Glutamatergic neuron (in vitro differentiated cells): ENCODE data around the gene TGFBRAP1. TPM values are rescaled to one million over a fixed set of nuclear protein-coding genes. Genes with fewer than 3 reads are reported as not detected.

Experiments used
- DNase-seq: peaks from one replicate; pipeline ENCODE4 v3.0.0; 2022
- H3K27ac Mint-ChIP-seq: one replicate; pipeline ENCODE4 v1.8.0; 2020; ENCODE audit warnings: mild to moderate bottlenecking, mixed read lengths, inconsistent platforms; ENCODE audit not compliant: unreplicated experiment
- H3K27me3 Mint-ChIP-seq: one replicate; pipeline ENCODE4 v1.8.0; 2020; ENCODE audit warnings: mild to moderate bottlenecking, moderate library complexity, mixed read lengths, inconsistent platforms; ENCODE audit not compliant: unreplicated experiment
- H3K36me3 Mint-ChIP-seq: one replicate; pipeline ENCODE4 v1.8.0; 2020; ENCODE audit warnings: mild to moderate bottlenecking, mixed read lengths, inconsistent platforms; ENCODE audit not compliant: unreplicated experiment
- H3K4me1 Mint-ChIP-seq: one replicate; pipeline ENCODE4 v1.8.0; 2020; ENCODE audit warnings: mild to moderate bottlenecking, low read depth, mixed read lengths, inconsistent platforms; ENCODE audit not compliant: unreplicated experiment
- H3K4me3 Mint-ChIP-seq: one replicate; pipeline ENCODE4 v1.8.0; 2020; ENCODE audit warnings: mild to moderate bottlenecking, mixed read lengths, inconsistent platforms; ENCODE audit not compliant: unreplicated experiment
- H3K9me3 Mint-ChIP-seq: one replicate; pipeline ENCODE4 v1.8.0; 2020; ENCODE audit warnings: mild to moderate bottlenecking, moderate library complexity, mixed read lengths, inconsistent platforms; ENCODE audit not compliant: unreplicated experiment
- total RNA-seq: library from RNA; stranded (reverse); fragmentation: NEBNext Ultra II Directional; extraction: Animal tissue kit (Norgen Biotek cat#: 25700); gene quantifications from one replicate; pipeline ENCODE4 v1.2.1, GENCODE V29; 2021; ENCODE audit not compliant: unreplicated experiment
- TF ChIP-seq, protein P1 (sequence below): fragments of 200-600 bp; sonication (generic); IDR thresholded peaks from one replicate; pipeline ENCODE4 v1.5.0; 2021; ENCODE audit not compliant: partially characterized antibody, unreplicated experiment

The TGFBRAP1 gene
- total RNA-seq, 1 donor from 2014 or later: 14.9 TPM

DNA sequence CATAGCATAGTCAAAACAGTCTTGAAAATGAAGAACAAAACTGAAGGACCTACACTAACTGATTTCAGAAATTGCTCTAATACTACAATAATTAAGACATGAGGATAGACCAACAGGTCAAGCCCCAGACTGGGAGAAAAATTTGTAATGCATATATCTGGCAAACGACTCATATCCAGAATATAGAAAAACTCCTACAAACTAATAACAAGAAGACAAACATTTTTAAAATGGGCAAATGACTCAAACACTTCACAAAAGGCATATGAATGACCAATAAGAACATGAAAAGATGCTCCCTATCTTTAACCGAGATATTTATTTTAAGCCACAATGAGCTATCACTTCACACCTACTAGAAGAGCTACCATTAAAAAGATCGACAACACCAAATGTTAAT, 14.2 kb downstream of the TGFBRAP1 start:
- Mint-ChIP-seq H3K36me3 (no peaks in the 10 kb centered on the region), H3K4me3 (no peak overlapping the region), H3K9me3 (no peaks in the 10 kb centered on the region), H3K4me1 (no peaks in the 10 kb centered on the region), H3K27ac (no peak overlapping the region), H3K27me3 (peaks cover 1% of the 10 kb centered on the region)
- TF ChIP-seq, protein P1, sequence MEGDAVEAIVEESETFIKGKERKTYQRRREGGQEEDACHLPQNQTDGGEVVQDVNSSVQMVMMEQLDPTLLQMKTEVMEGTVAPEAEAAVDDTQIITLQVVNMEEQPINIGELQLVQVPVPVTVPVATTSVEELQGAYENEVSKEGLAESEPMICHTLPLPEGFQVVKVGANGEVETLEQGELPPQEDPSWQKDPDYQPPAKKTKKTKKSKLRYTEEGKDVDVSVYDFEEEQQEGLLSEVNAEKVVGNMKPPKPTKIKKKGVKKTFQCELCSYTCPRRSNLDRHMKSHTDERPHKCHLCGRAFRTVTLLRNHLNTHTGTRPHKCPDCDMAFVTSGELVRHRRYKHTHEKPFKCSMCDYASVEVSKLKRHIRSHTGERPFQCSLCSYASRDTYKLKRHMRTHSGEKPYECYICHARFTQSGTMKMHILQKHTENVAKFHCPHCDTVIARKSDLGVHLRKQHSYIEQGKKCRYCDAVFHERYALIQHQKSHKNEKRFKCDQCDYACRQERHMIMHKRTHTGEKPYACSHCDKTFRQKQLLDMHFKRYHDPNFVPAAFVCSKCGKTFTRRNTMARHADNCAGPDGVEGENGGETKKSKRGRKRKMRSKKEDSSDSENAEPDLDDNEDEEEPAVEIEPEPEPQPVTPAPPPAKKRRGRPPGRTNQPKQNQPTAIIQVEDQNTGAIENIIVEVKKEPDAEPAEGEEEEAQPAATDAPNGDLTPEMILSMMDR: no peak
- DNase-seq: no peak

DNA sequence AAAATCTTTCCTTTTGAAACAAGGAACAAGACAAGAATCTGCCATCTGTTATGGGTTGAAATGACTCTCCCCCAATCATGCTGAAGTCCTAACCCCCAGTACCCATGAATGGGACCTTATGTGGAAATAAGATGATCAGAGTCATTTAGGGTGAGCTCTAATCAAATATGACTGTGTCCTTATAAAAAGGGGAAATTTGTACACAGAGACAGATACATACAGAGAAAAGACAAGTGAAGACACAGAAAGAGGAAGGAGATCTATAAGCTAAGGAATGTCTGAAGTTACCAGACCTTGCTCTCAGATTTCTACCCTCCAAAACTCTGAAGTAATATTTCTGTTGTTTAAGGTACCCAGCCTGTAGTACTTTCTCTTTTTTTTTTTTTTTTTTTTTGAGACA, 15.7 kb downstream of the TGFBRAP1 start:
- Mint-ChIP-seq H3K4me1 (no peaks in the 10 kb centered on the region), H3K27ac (no peak overlapping the region), H3K9me3 (no peaks in the 10 kb centered on the region), H3K27me3 (peaks cover 2% of the 10 kb centered on the region), H3K36me3 (no peaks in the 10 kb centered on the region), H3K4me3 (no peak overlapping the region)
- TF ChIP-seq, protein P1: no peak
- DNase-seq: no peak

DNA sequence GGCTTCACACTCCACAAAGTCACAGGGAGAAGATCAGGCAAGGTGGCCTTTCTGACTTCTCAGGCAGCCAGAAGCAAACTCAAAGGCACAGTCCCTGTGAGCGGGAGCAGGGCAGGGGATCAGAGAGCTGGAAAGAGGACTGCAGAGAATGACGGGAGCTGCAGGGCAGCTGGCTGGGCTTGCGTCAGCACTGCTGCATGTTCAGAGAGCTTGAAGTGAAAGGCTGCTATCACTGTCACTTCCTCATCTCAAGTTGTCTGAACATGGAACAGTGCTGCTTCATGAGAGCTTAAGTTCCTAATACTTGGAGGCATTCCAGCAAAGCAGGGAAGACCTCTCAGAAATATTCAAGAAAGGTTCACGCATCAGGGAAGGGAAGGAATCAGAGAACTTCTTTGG, 20.4 kb downstream of the TGFBRAP1 start:
- no peak overlapping the region for H3K27ac Mint-ChIP-seq
- H3K27me3 Mint-ChIP-seq: peaks cover 2% of the 10 kb centered on the region
- no peak for DNase-seq
- no peak overlapping the region for H3K4me3 Mint-ChIP-seq
- H3K9me3 Mint-ChIP-seq: peaks cover 1% of the 10 kb centered on the region
- H3K36me3 Mint-ChIP-seq: no peaks in the 10 kb centered on the region
- no peaks in the 10 kb centered on the region for H3K4me1 Mint-ChIP-seq
- TF ChIP-seq, protein P1: no peak

DNA sequence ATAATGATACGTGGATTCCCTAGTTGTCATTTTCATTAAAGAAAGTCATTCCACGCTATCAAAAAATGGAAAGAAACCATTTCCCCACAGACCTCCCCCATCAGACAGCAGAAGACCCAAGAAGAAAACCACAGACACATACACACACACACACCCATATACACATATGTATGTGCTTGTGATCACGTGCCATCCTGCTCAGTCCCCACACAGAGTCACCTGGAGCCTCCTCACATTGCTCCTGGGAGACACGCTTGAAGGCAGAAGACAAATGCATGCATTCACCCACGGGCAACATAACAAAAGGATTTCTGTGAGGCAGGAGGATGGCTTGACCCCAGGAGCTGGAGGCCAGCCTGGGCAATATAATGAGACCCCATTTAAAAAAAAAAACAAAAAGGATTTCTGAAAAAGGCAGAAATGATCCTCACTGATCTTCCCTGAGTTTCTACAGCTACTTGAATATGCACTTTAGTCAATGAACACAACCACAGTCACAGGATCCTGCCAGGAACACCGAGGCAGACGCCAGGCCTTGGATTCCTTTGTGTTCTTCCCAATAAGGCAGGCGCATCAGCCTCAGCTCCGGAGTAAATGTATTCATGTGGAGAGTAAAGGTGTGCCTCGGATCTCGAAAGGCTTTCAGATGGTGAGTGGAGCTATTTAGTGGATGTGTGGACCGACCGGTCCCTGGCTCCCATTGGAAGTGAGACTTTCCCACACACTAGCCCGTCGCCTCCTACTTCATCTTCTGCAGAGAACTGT, 21.0 kb downstream of the TGFBRAP1 start:
- Mint-ChIP-seq H3K27ac (no peak overlapping the region), H3K27me3 (peaks cover 2% of the 10 kb centered on the region), H3K9me3 (peaks cover 1% of the 10 kb centered on the region), H3K36me3 (no peaks in the 10 kb centered on the region), H3K4me3 (no peak overlapping the region), H3K4me1 (no peaks in the 10 kb centered on the region)
- no peak for DNase-seq
- TF ChIP-seq, protein P1: no peak

DNA sequence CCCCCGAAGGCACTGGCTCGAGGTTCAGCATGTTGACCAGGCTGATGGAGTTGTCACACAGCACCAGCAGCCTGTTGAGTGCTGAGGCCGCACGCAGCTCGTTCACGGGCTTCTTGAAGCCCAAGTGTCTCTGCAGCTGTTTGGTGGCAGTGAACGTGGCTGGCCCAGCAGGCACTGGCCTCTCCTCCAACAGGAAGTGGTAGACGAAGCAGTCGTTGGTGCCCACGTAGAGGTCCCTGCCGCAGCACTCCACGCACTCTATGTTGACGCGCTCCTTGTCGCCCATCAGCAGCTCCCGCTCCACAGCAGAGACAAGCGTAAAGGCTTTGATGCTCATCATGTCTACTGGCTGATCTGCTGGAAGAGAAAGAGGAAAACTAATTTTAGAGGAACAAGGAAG, 21.6 kb downstream of the TGFBRAP1 start:
- H3K4me3 Mint-ChIP-seq: no peak overlapping the region
- DNase-seq: no peak
- TF ChIP-seq, protein P1: no peak
- no peaks in the 10 kb centered on the region for H3K36me3 Mint-ChIP-seq
- no peak overlapping the region for H3K27ac Mint-ChIP-seq
- peaks cover 1% of the 10 kb centered on the region for H3K9me3 Mint-ChIP-seq
- H3K27me3 Mint-ChIP-seq: peaks cover 2% of the 10 kb centered on the region
- H3K4me1 Mint-ChIP-seq: no peaks in the 10 kb centered on the region
